ENCODE measurements around the gene CPA2. TPM values are rescaled to one million over a fixed set of nuclear protein-coding genes. Genes with fewer than 3 reads are reported as not detected.

Gene CPA2
- total RNA-seq, 5 donors from 2014 or later (not counting 1 experiment from before 2014, with no cell fraction given): 1.7 to 3.1 (median 2.2) TPM; not detected in 2

DNA sequence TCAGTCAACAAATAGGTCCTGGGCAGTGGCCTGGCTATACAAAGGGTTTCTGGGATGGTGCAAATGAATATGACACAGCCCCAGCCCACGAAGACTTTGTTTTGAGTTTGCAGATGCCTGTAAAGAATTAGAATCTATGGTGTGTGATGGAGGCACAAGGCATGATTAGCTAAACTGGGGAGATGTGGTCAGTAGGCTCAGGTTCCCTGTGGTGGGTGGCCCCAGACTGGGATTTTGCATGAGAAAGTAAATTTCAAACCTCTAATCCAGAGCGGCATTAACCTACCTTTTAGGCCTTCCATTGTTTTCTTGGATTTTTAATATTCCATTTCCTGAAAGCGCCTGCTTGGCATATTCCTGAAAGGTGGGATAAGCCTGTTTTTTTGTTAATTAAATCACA lies 71.6 kb downstream of the CPA2 start:
- ATAC-seq (replicated peaks in 1 of 4): no peak
- Histone ChIP-seq H3K4me1 (ENCODE audit: control insufficient read depth in 1 of 2, extremely low read depth in 1 of 2, insufficient read depth in 2 of 2, low read length in 2 of 2) (no peaks in the 10 kb centered on the region), H3K4me3 (ENCODE audit: control insufficient read depth in 1 of 2, extremely low read depth in 1 of 2, low read length in 1 of 2) (no peak overlapping the region), H3K9me3 (no peaks in the 10 kb centered on the region), H3K27me3 (replicated peaks in 1 of 2; ENCODE audit: control insufficient read depth in 2 of 2, extremely low read depth in 1 of 2, insufficient read depth in 2 of 2, low read length in 1 of 2) (no peaks in the 10 kb centered on the region), H3K27ac (ENCODE audit: low read length) (no peak overlapping the region), H3K36me3 (ENCODE audit: control insufficient read depth in 2 of 2, extremely low read depth in 1 of 2, insufficient read depth in 1 of 2, low read length in 1 of 2) (no peaks in the 10 kb centered on the region)
- no peak overlapping the region for H3K27ac Mint-ChIP-seq
- no peak for DNase-seq
- no peak overlapping the region for H3K4me3 Mint-ChIP-seq
- 86% methylated on average over 1 of the region's 3 CpGs for WGBS (ENCODE audit: insufficient coverage)
- H3K4me1 Mint-ChIP-seq: no peaks in the 10 kb centered on the region
- no peaks in the 10 kb centered on the region for H3K27me3 Mint-ChIP-seq
- no peaks in the 10 kb centered on the region for H3K36me3 Mint-ChIP-seq
- POLR2A ChIA-PET: no interaction called here
- CTCF ChIA-PET: no interaction called here
- H3K9me3 Mint-ChIP-seq: peaks cover 0 to 5% (median 0%) of the 10 kb centered on the region in 3 donors

Other genes with a start within 250 kb of the CPA2 start
- gene ZC3HC1, start 215.5 kb upstream of the CPA2 start, total RNA-seq: 10 to 100 TPM; 12.1 to 17.9 (median 16.7) TPM
- 10 to 100 TPM; 15.2 to 20.5 (median 16.4) TPM for gene KLHDC10, start 196.3 kb upstream of the CPA2 start, total RNA-seq
- gene TMEM209, start 61.5 kb upstream of the CPA2 start, total RNA-seq: 10 to 100 TPM; 21.4 to 31.0 (median 25.5) TPM
- gene SSMEM1, start 59.0 kb upstream of the CPA2 start, total RNA-seq: not detected
- gene CPA4, start 26.3 kb downstream of the CPA2 start, total RNA-seq: under 1 TPM in 1 of 5 donors, not detected in 4; 0.23 TPM
- gene CPA5, start 78.0 kb downstream of the CPA2 start, total RNA-seq: 1 to 10 TPM in 4 of 5 donors, not detected in 1; 1.2 to 9.4 (median 4.5) TPM
- gene CPA1, start 113.6 kb downstream of the CPA2 start, total RNA-seq: 10 to 100 TPM in 3 of 5 donors, not detected in 2; 15.8 to 22.5 (median 16.0) TPM
- 10 to 100 TPM in 1 of 5 donors, 1 to 10 TPM in 4; 6.3 to 13.6 (median 9.2) TPM for gene CEP41, start 174.2 kb downstream of the CPA2 start, total RNA-seq
- gene MEST, start 225.2 kb downstream of the CPA2 start, total RNA-seq: 1 to 10 TPM; 3.1 to 8.2 (median 5.6) TPM

Measured in T-cell (primary cell).